GM19193 (cell line): ENCODE data around the gene SMS.

Experiments
- POLR2A ChIP-seq: IDR thresholded peaks from 4 replicates; pipeline ENCODE4 v1.6.1; 2011; ENCODE audit not compliant: insufficient read depth, insufficient read length; ENCODE audit errors: extremely low read depth

The SMS gene

GRCh38 chrX:21990832-21991231 lies 50.3 kb downstream of the SMS start:
- no peak for TF ChIP-seq POLR2A

- no peak for TF ChIP-seq POLR2A
These were observed 51.0 kb downstream of the SMS start for GRCh38 chrX:21991504-21991903.

GRCh38 chrX:21993265-21993664 lies 52.8 kb downstream of the SMS start:
- TF ChIP-seq POLR2A = peak; percentile 18

- no peak for TF ChIP-seq POLR2A
These were observed 56.5 kb downstream of the SMS start for GRCh38 chrX:21996872-21997455.

- no peak for TF ChIP-seq POLR2A
These were observed 57.5 kb downstream of the SMS start for GRCh38 chrX:21998037-21998436.

- no peak for TF ChIP-seq POLR2A
These were observed 64.4 kb downstream of the SMS start for GRCh38 chrX:22004866-22005265.

GRCh38 chrX:22012051-22012450 lies 71.5 kb downstream of the SMS start:
- no peak for TF ChIP-seq POLR2A

GRCh38 chrX:22012931-22013330 lies 72.4 kb downstream of the SMS start:
- no peak for TF ChIP-seq POLR2A

GRCh38 chrX:22015139-22015750 lies 74.7 kb downstream of the SMS start:
- TF ChIP-seq POLR2A = no peak

- TF ChIP-seq POLR2A = no peak
These were observed 81.3 kb downstream of the SMS start for GRCh38 chrX:22021751-22022324.

GRCh38 chrX:22024577-22024976 lies 84.1 kb downstream of the SMS start:
- TF ChIP-seq POLR2A = no peak

- no peak for TF ChIP-seq POLR2A
These were observed 85.2 kb downstream of the SMS start for GRCh38 chrX:22025751-22026150.

GRCh38 chrX:22026731-22027130 lies 86.2 kb downstream of the SMS start:
- no peak for TF ChIP-seq POLR2A

- TF ChIP-seq POLR2A = no peak
These were observed 91.6 kb downstream of the SMS start, which contains the start of gene PHEX for GRCh38 chrX:22032084-22032483. TSS of gene PHEX (plus strand) at chrX:22032325. CDS start at chrX:22033006, 681 bp downstream.

GRCh38 chrX:22032506-22032905 lies 92.0 kb downstream of the SMS start:
- TF ChIP-seq POLR2A = no peak

- TF ChIP-seq POLR2A = no peak
These were observed 93.3 kb downstream of the SMS start for GRCh38 chrX:22033818-22034217.

- no peak for TF ChIP-seq POLR2A
These were observed 94.7 kb downstream of the SMS start for GRCh38 chrX:22035236-22035635.

GRCh38 chrX:22037225-22037624 lies 96.7 kb downstream of the SMS start:
- no peak for TF ChIP-seq POLR2A
